IMR-90 (cell line): ENCODE measurements around the gene HSPB1. TPM values are rescaled to one million over a fixed set of nuclear protein-coding genes. Genes with fewer than 3 reads are reported as not detected.

ENCODE experiments used
- ATAC-seq: fragments of 200-7000 bp; cut with Tn5 transposase; 2 replicates; pipeline ENCODE4 v1.9.1; 2020; ENCODE audit warnings: low read depth, mild to moderate bottlenecking, moderate library complexity
- BruUV-seq: library from RNA; stranded (reverse); fragments of 400-500 nt; replicated peaks from 2 replicates; lab custom pipeline; 2021; lab: Mats Ljungman, UMichigan
- CTCF ChIA-PET: fragments of 300-600 bp; formaldehyde crosslinking; extraction: SDS; loops from one replicate; lab custom pipeline; 2021; ENCODE audit warnings: antibody characterized with exemption; lab: Yijun Ruan, JAX
- POLR2A ChIA-PET: fragments of 300-600 bp; sonication (Branson Sonifier 250); formaldehyde crosslinking; loops from one replicate; lab custom pipeline; 2022; ENCODE audit warnings: antibody characterized with exemption; ENCODE audit not compliant: unreplicated experiment; lab: Charles Lee
- DNase-seq: peaks from one replicate; pipeline ENCODE4 v3.0.0; 2013
- H2AFZ ChIP-seq: replicated peaks from 2 replicates; pipeline ENCODE3; 2013; ENCODE audit warnings: low read length, mild to moderate bottlenecking; ENCODE audit not compliant: poor library complexity
- H2AK5ac ChIP-seq: 2 replicates; pipeline ENCODE4 v1.6.1; 2013; ENCODE audit warnings: low read depth, low read length, inconsistent platforms
- H2AK9ac ChIP-seq: replicated peaks from 2 replicates; pipeline ENCODE3; 2013; ENCODE audit warnings: mild to moderate bottlenecking, low read depth, low read length, moderate library complexity; ENCODE audit not compliant: poor library complexity
- H2BK120ac ChIP-seq: 2 replicates; pipeline ENCODE4 v1.6.1; 2013; ENCODE audit warnings: low read depth, low read length, inconsistent platforms
- H2BK15ac ChIP-seq: 3 replicates; pipeline ENCODE4 v1.6.1; 2013; ENCODE audit warnings: low read depth, low read length, inconsistent platforms
- H2BK20ac ChIP-seq: 2 replicates; pipeline ENCODE4 v1.6.1; 2013; ENCODE audit warnings: low read depth, mild to moderate bottlenecking, inconsistent platforms, low read length, moderate library complexity
- H2BK5ac ChIP-seq: 2 replicates; pipeline ENCODE4 v1.6.1; 2013; ENCODE audit warnings: mild to moderate bottlenecking, low read depth, low read length, inconsistent platforms; ENCODE audit not compliant: poor library complexity, severe bottlenecking
- H3K14ac ChIP-seq: replicated peaks from 2 replicates; pipeline ENCODE4 v1.6.1; 2013; ENCODE audit warnings: low read depth, low read length, inconsistent platforms
- H3K18ac ChIP-seq: 2 replicates; pipeline ENCODE4 v1.6.1; 2013; ENCODE audit warnings: low read depth, low read length, control low read depth
- H3K23ac ChIP-seq: 2 replicates; pipeline ENCODE4 v1.6.1; 2013; ENCODE audit warnings: low read depth, low read length, inconsistent platforms
- H3K27ac ChIP-seq: 2 replicates; pipeline ENCODE4 v1.5.1; 2013; ENCODE audit warnings: mild to moderate bottlenecking, control low read depth, low read length; ENCODE audit not compliant: insufficient read depth
- H3K27me3 ChIP-seq: 2 replicates; pipeline ENCODE4 v1.6.1; 2013; ENCODE audit warnings: low read length; ENCODE audit not compliant: control insufficient read depth, insufficient read depth
- H3K36me3 ChIP-seq: 2 replicates; pipeline ENCODE4 v1.6.1; 2013; ENCODE audit warnings: low read length, mixed read lengths; ENCODE audit not compliant: control insufficient read depth, insufficient read depth
- H3K4ac ChIP-seq: 2 replicates; pipeline ENCODE4 v1.6.1; 2013; ENCODE audit warnings: low read depth, low read length, inconsistent platforms
- H3K4me1 ChIP-seq: 2 replicates; pipeline ENCODE4 v1.6.1; 2013; ENCODE audit warnings: low read length, mixed read lengths; ENCODE audit not compliant: control insufficient read depth, insufficient read depth
- H3K4me2 ChIP-seq: 2 replicates; pipeline ENCODE4 v1.6.1; 2013; ENCODE audit warnings: low read depth, mild to moderate bottlenecking, control low read depth, low read length, moderate library complexity
- H3K4me3 ChIP-seq: 2 replicates; pipeline ENCODE4 v1.5.1; 2013; ENCODE audit warnings: low read depth, mild to moderate bottlenecking, control low read depth, low read length, moderate library complexity; ENCODE audit not compliant: insufficient read depth
- H3K56ac ChIP-seq: 2 replicates; pipeline ENCODE4 v1.6.1; 2013; ENCODE audit warnings: low read length, inconsistent platforms; ENCODE audit not compliant: insufficient read depth; ENCODE audit errors: extremely low read depth
- H3K79me1 ChIP-seq, 2 experiments: 2 replicates each; pipeline ENCODE4 v1.6.1; 2013; ENCODE audit warnings: low read length in 2 of 2, inconsistent platforms in 1 of 2, low read depth in 1 of 2
- H3K9ac ChIP-seq: 2 replicates; pipeline ENCODE4 v1.6.1; 2013; ENCODE audit warnings: low read depth, low read length, control low read depth
- H3K9me1 ChIP-seq: 2 replicates; pipeline ENCODE4 v1.6.1; 2013; ENCODE audit warnings: low read length, inconsistent platforms; ENCODE audit not compliant: insufficient read depth
- H3K9me3 ChIP-seq: 2 replicates; pipeline ENCODE4 v1.6.1; 2013; ENCODE audit warnings: low read length; ENCODE audit not compliant: control insufficient read depth, insufficient read depth
- H4K20me1 ChIP-seq: 2 replicates; pipeline ENCODE4 v1.6.1; 2013; ENCODE audit warnings: low read length, inconsistent platforms; ENCODE audit not compliant: insufficient read depth
- H4K5ac ChIP-seq: 2 replicates; pipeline ENCODE4 v1.6.1; 2013; ENCODE audit warnings: mild to moderate bottlenecking, low read depth, low read length, control low read depth
- H4K8ac ChIP-seq, 2 experiments: 2 replicates each; pipeline ENCODE4 v1.6.1; 2013; ENCODE audit warnings: low read depth in 2 of 2, low read length in 2 of 2, control low read depth in 1 of 2, inconsistent platforms in 1 of 2
- H4K91ac ChIP-seq: 2 replicates; pipeline ENCODE4 v1.6.1; 2013; ENCODE audit warnings: low read depth, low read length, inconsistent platforms; ENCODE audit not compliant: insufficient read depth
- BHLHE40 ChIP-seq: fragments of 150-350 bp; IDR thresholded peaks from 2 replicates; pipeline ENCODE4 v1.6.1; 2016; ENCODE audit warnings: mild to moderate bottlenecking, low read depth, low read length
- CEBPB ChIP-seq: IDR thresholded peaks from 2 replicates; pipeline ENCODE4 v1.6.1; 2012; ENCODE audit warnings: low read depth, low read length, improper control_type of control experiment
- CHD1 ChIP-seq: IDR thresholded peaks from 2 replicates; pipeline ENCODE4 v1.6.1; 2012; ENCODE audit warnings: low read depth, low read length, improper control_type of control experiment
- CTCF ChIP-seq: conservative IDR thresholded peaks from 2 replicates; pipeline ENCODE4 v1.5.1; 2012; ENCODE audit warnings: mild to moderate bottlenecking, low read depth, low read length, improper control_type of control experiment
- ELK1 ChIP-seq: fragments of 150-350 bp; IDR thresholded peaks from 2 replicates; pipeline ENCODE4 v1.6.1; 2016; ENCODE audit warnings: low read depth, mild to moderate bottlenecking, low read length, moderate library complexity, borderline replicate concordance
- FOS ChIP-seq: fragments of 150-350 bp; IDR thresholded peaks from 2 replicates; pipeline ENCODE4 v1.6.1; 2016; ENCODE audit warnings: low read depth, low read length
- MAFK ChIP-seq: IDR thresholded peaks from 2 replicates; pipeline ENCODE4 v1.6.1; 2012; ENCODE audit warnings: low read depth, low read length, improper control_type of control experiment
- MAZ ChIP-seq: IDR thresholded peaks from 2 replicates; pipeline ENCODE4 v1.6.1; 2012; ENCODE audit warnings: low read depth, mild to moderate bottlenecking, low read length, improper control_type of control experiment, moderate library complexity, borderline replicate concordance
- MXI1 ChIP-seq: IDR thresholded peaks from 2 replicates; pipeline ENCODE4 v1.6.1; 2012; ENCODE audit warnings: low read depth, mild to moderate bottlenecking, low read length, moderate library complexity, borderline replicate concordance
- NFE2L2 ChIP-seq: fragments of 150-350 bp; IDR thresholded peaks from 2 replicates; pipeline ENCODE4 v1.6.1; 2016; ENCODE audit warnings: low read depth, mild to moderate bottlenecking, low read length
- POLR2A ChIP-seq: IDR thresholded peaks from 2 replicates; pipeline ENCODE4 v1.6.1; 2012; ENCODE audit warnings: mild to moderate bottlenecking, low read depth, low read length
- RAD21 ChIP-seq: IDR thresholded peaks from 2 replicates; pipeline ENCODE4 v1.6.1; 2012; ENCODE audit warnings: low read length, improper control_type of control experiment
- RCOR1 ChIP-seq: IDR thresholded peaks from 2 replicates; pipeline ENCODE4 v1.6.1; 2012; ENCODE audit warnings: mild to moderate bottlenecking, low read length, improper control_type of control experiment; ENCODE audit not compliant: insufficient replicate concordance
- RFX5 ChIP-seq: IDR thresholded peaks from 2 replicates; pipeline ENCODE4 v1.8.0; 2012; ENCODE audit warnings: low read depth, mild to moderate bottlenecking, low read length, moderate library complexity
- SMC3 ChIP-seq: fragments of 150-350 bp; IDR thresholded peaks from 2 replicates; pipeline ENCODE4 v1.6.1; 2016; ENCODE audit warnings: low read depth, mild to moderate bottlenecking, antibody characterized with exemption, low read length, moderate library complexity
- USF2 ChIP-seq: fragments of 150-350 bp; IDR thresholded peaks from 2 replicates; pipeline ENCODE4 v1.6.1; 2017; ENCODE audit warnings: mild to moderate bottlenecking, antibody characterized with exemption, low read length, low read depth
- WGBS, 2 experiments: methylation state at CpG; one replicate each; pipeline versions ENCODE4 v1.1.5 to v1.1.7; 2013; ENCODE audit warnings: missing lambda C conversion rate in 2 of 2; ENCODE audit not compliant: insufficient read length in 1 of 2; ENCODE audit errors: extremely low coverage in 2 of 2; 5-methylcytosine and 5-hydroxymethylcytosine counted together
- dilution Hi-C: fragments of 300-500 bp; cut with HindIII; formaldehyde crosslinking; loops from one replicate; pipeline ENCODE4 v1.14.3; 2018; ENCODE audit warnings: low sequenced_read_pairs; ENCODE audit not compliant: unreplicated experiment
- in situ Hi-C: fragments of 300-500 bp; cut with MboI; formaldehyde crosslinking; loops from 3 replicates; pipeline ENCODE4 v1.14.3; 2019; ENCODE audit warnings: low sequenced_read_pairs, inconsistent platforms, mixed read lengths
- intact Hi-C: fragments of 100-400 bp; cut with micrococcal nuclease; formaldehyde crosslinking; loops from 2 replicates; pipeline ENCODE4 v1.10.0; 2022
- polyA plus RNA-seq, 3 experiments: library from polyadenylated mRNA; depleted of rRNA; stranded (reverse); fragments of >200 nt; gene quantifications; 2 replicates each; pipeline ENCODE4 v1.2.3, GENCODE V29; 2012; ENCODE audit warnings: low replicate concordance in 1 of 3
- total RNA-seq: library from RNA; depleted of rRNA; stranded (reverse); fragments of >200 nt; gene quantifications from 2 replicates; pipeline ENCODE4 v1.2.3, GENCODE V29; 2012

HSPB1 gene
- total and polyA plus RNA-seq, 2 of the 4 experiments (the other 2 are of a cell fraction): 33.2 to 1,363 TPM

GRCh38 chr7:76280408-76280807 is 22.1 kb upstream of the HSPB1 start:
- no peak overlapping the region for H2BK20ac ChIP-seq
- H3K27me3 ChIP-seq: peaks cover 49% of the 10 kb centered on the region
- intact Hi-C loops (no loop called here), dilution Hi-C loops (no loop called here), in situ Hi-C loops (no loop called here)
- no peak overlapping the region for H3K9ac ChIP-seq
- no peak overlapping the region for H4K91ac ChIP-seq
- H3K27ac ChIP-seq: no peak overlapping the region
- no peaks in the 10 kb centered on the region for H3K79me1 ChIP-seq
- no peak overlapping the region for H3K4me2 ChIP-seq
- CTCF ChIA-PET: no interaction called here
- no peak overlapping the region for H2AK5ac ChIP-seq
- no peak overlapping the region for H4K8ac ChIP-seq
- no peak overlapping the region for H2AFZ ChIP-seq
- peaks cover 2% of the 10 kb centered on the region for H3K4me1 ChIP-seq
- H2AK9ac ChIP-seq: no peak overlapping the region
- DNase-seq: no peak
- whole genome bisulfite sequencing, 2 experiments: 33% methylated on average over 1 of the region's 25 CpGs; no CpG with 5 or more reads in 1 of the 2 experiments
- no peak overlapping the region for H2BK120ac ChIP-seq
- peaks cover 3% of the 10 kb centered on the region; the same call in 1 of the 2 replicates for H3K9me3 ChIP-seq
- no peaks in the 10 kb centered on the region for H4K20me1 ChIP-seq
- H3K18ac ChIP-seq: no peak overlapping the region
- ATAC-seq: no peak
- TF ChIP-seq POLR2A (no peak), MAFK (no peak), RFX5 (no peak), FOS (no peak), CTCF (no peak), USF2 (no peak), RAD21 (no peak), SMC3 (no peak), CEBPB (no peak), CHD1 (no peak), RCOR1 (no peak), BHLHE40 (no peak), ELK1 (no peak), MXI1 (no peak), NFE2L2 (no peak), MAZ (no peak)
- no peak overlapping the region for H3K23ac ChIP-seq
- H4K5ac ChIP-seq: no peak overlapping the region
- H3K4me3 ChIP-seq: no peak overlapping the region
- H3K4ac ChIP-seq: no peak overlapping the region
- no peak overlapping the region for H3K14ac ChIP-seq
- no peak overlapping the region for H2BK5ac ChIP-seq
- POLR2A ChIA-PET: no interaction called here
- H3K56ac ChIP-seq: no peak overlapping the region
- H3K9me1 ChIP-seq: 0 out of 2 replicates have a peak, but pooled peaks cover 3% of the 10 kb centered on the region
- H2BK15ac ChIP-seq: no peak overlapping the region
- H3K36me3 ChIP-seq: no peaks in the 10 kb centered on the region
- BruUV-seq: no TSS peak
